Measurements from ENCODE around the gene POLD4. TPM values are rescaled to one million over a fixed set of nuclear protein-coding genes. Genes with fewer than 3 reads are reported as not detected.
A peak's percentile ranks its signal among the peaks of the same experiment; 100 is the strongest.

POLD4 gene
- total and polyA plus RNA-seq, 2 donors (not counting 3 experiments of a cell fraction or from before 2014, with no cell fraction given), result 50.1 to 204 TPM

DNA sequence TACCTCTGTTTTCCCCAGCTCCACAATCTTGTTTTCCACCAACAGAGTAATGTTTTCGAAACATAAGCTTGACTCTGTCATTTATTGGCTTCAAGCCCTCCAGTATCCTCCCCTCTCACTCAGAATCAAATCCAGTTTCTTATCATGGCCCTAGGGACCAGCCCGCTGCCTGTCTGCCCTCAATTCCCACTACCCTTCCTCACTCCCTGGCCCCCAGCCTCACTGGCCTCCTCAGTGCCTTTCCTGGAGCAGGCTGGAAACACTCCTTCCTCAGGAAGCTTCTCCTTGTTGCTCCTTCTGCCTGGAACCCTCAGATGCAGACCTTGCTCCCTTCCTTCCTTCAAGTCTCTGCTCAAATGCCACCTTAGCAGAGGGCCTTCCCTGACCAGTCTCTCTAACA is 3.9 kb downstream of the POLD4 start:
- Histone ChIP-seq H2AFZ (ENCODE audit: low read depth, low read length) (no peak overlapping the region), H3K4me3 (replicated peaks in 1 of 3; ENCODE audit: insufficient read depth in 1 of 3, low read depth in 1 of 3, low read length in 3 of 3) (no peak overlapping the region), H3K4me1 (ENCODE audit: control insufficient read depth, extremely low read depth, insufficient read depth, low read length) (peaks cover 25% of the 10 kb centered on the region), H3K27ac (ENCODE audit: insufficient read depth, low read depth, low read length) (no peak overlapping the region), H3K36me3 (ENCODE audit: control insufficient read depth in 2 of 2, extremely low read depth in 1 of 2, insufficient read depth in 2 of 2, low read length in 2 of 2) (no peaks in the 10 kb centered on the region), H3K9me3 (replicated peaks; ENCODE audit: control insufficient read depth, insufficient read depth, low read length) (no peaks in the 10 kb centered on the region), H3K4me2 (ENCODE audit: insufficient read depth, low read length) (no peak overlapping the region), H3K9me1 (replicated peaks; ENCODE audit: control insufficient read depth, extremely low read depth, insufficient read depth, low read length) (no peaks in the 10 kb centered on the region), H4K20me1 (replicated peaks; ENCODE audit: control insufficient read depth, extremely low read depth, insufficient read depth, low read length) (no peaks in the 10 kb centered on the region), H3K9ac (replicated peaks; ENCODE audit: extremely low read depth, insufficient read depth, low read length) (no peak overlapping the region), H3K79me2 (ENCODE audit: control insufficient read depth, insufficient read depth, low read length) (peaks cover 4% of the 10 kb centered on the region), H3K27me3 (ENCODE audit: control insufficient read depth in 2 of 2, insufficient read depth in 2 of 2, low read length in 2 of 2) (no peaks in the 10 kb centered on the region)
- POLR2A ChIA-PET, result no interaction called here
- TF ChIP-seq, protein P1, sequence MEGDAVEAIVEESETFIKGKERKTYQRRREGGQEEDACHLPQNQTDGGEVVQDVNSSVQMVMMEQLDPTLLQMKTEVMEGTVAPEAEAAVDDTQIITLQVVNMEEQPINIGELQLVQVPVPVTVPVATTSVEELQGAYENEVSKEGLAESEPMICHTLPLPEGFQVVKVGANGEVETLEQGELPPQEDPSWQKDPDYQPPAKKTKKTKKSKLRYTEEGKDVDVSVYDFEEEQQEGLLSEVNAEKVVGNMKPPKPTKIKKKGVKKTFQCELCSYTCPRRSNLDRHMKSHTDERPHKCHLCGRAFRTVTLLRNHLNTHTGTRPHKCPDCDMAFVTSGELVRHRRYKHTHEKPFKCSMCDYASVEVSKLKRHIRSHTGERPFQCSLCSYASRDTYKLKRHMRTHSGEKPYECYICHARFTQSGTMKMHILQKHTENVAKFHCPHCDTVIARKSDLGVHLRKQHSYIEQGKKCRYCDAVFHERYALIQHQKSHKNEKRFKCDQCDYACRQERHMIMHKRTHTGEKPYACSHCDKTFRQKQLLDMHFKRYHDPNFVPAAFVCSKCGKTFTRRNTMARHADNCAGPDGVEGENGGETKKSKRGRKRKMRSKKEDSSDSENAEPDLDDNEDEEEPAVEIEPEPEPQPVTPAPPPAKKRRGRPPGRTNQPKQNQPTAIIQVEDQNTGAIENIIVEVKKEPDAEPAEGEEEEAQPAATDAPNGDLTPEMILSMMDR (IDR thresholded peaks at IDR 0.05; ENCODE audit: extremely low read depth in 1 of 2, insufficient read depth in 1 of 2, low read depth in 1 of 2, low read length in 2 of 2), result no peak
- no peak for TF ChIP-seq FOS (IDR thresholded peaks at IDR 0.05; ENCODE audit: borderline replicate concordance, insufficient read depth, low read length)
- CTCF ChIA-PET, result interaction anchor here (0.6 to 15.0 kb wide), 3 partner anchors 29 to 86 kb away, joined by 3 to 1051 read pairs (median 7); partner anchors contain the start of gene CLCF1
- BruUV-seq (replicated peaks), result no TSS peak
- DNase-seq (ENCODE audit: low read depth, low spot score) (no peak), FAIRE-seq (no peak)
- intact Hi-C loops (cut with micrococcal nuclease), result no loop called here
- dilution Hi-C loops (cut with MboI; ENCODE audit: extremely low pct_ligation_motif_present, low sequenced_read_pairs), result no loop called here

DNA sequence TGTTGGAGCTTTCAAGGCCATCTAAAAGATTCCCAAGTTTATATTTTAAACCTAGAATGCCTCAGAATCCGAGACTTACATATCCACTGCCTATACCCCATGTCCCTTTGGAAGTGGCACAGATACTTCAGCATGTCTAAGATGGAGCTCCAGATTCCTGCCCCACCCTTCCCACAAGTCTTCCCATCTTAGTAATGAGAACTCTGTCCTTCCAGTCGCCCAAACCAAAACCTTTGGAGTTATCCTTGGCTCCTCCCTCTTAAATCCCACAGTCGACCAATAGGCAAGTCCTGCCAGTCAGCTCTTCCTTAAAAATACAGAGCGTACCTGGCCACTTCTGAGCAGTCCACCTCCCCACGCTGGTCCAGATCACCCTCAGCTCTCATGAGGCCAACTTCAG is 4.3 kb downstream of the POLD4 start:
- no TSS peak for BruUV-seq (replicated peaks)
- Histone ChIP-seq H2AFZ (ENCODE audit: low read depth, low read length) (no peak overlapping the region), H4K20me1 (replicated peaks; ENCODE audit: control insufficient read depth, extremely low read depth, insufficient read depth, low read length) (no peaks in the 10 kb centered on the region), H3K9me1 (replicated peaks; ENCODE audit: control insufficient read depth, extremely low read depth, insufficient read depth, low read length) (no peaks in the 10 kb centered on the region), H3K4me3 (replicated peaks in 1 of 3; ENCODE audit: insufficient read depth in 1 of 3, low read depth in 1 of 3, low read length in 3 of 3) (no peak overlapping the region), H3K4me2 (ENCODE audit: insufficient read depth, low read length) (no peak overlapping the region), H3K9me3 (replicated peaks; ENCODE audit: control insufficient read depth, insufficient read depth, low read length) (no peaks in the 10 kb centered on the region), H3K79me2 (ENCODE audit: control insufficient read depth, insufficient read depth, low read length) (peaks cover 4% of the 10 kb centered on the region), H3K36me3 (ENCODE audit: control insufficient read depth in 2 of 2, extremely low read depth in 1 of 2, insufficient read depth in 2 of 2, low read length in 2 of 2) (no peaks in the 10 kb centered on the region), H3K27ac (ENCODE audit: insufficient read depth, low read depth, low read length) (no peak overlapping the region), H3K4me1 (ENCODE audit: control insufficient read depth, extremely low read depth, insufficient read depth, low read length) (peaks cover 21% of the 10 kb centered on the region), H3K9ac (replicated peaks; ENCODE audit: extremely low read depth, insufficient read depth, low read length) (no peak overlapping the region), H3K27me3 (ENCODE audit: control insufficient read depth in 2 of 2, insufficient read depth in 2 of 2, low read length in 2 of 2) (no peaks in the 10 kb centered on the region)
- FAIRE-seq, result no peak
- CTCF ChIA-PET, result interaction anchor here (0.6 to 15.0 kb wide), 3 partner anchors 29 to 85 kb away, joined by 3 to 1051 read pairs (median 7); partner anchors contain the start of gene CLCF1
- peak; percentile 21 for TF ChIP-seq POLR2A (IDR thresholded peaks at IDR 0.05; ENCODE audit: low read depth, low read length)
- TF ChIP-seq, protein P1 (IDR thresholded peaks at IDR 0.05; ENCODE audit: extremely low read depth in 1 of 2, insufficient read depth in 1 of 2, low read depth in 1 of 2, low read length in 2 of 2), result no peak
- no peak for DNase-seq (ENCODE audit: low read depth, low spot score)
- POLR2A ChIA-PET, result no interaction called here
- intact Hi-C loops (cut with micrococcal nuclease) (no loop called here), dilution Hi-C loops (cut with MboI; ENCODE audit: extremely low pct_ligation_motif_present, low sequenced_read_pairs) (no loop called here)
